Lung (tissue), 12 donors: ENCODE data around the gene SLC25A4. TPM values are rescaled to one million over a fixed set of nuclear protein-coding genes. Genes with fewer than 3 reads are reported as not detected.

Experiments
- ATAC-seq: fragments of 200-7000 bp; cut with Tn5 transposase; one replicate; pipeline ENCODE4 v1.9.1; 2020; ENCODE audit warnings: moderate number of reproducible peaks; ENCODE audit not compliant: insufficient read depth, low FRiP score
- DNase-seq, 3 donors: peaks; one replicate each; pipeline ENCODE4 v3.0.0-alpha.2; 2013 to 2017
- H3K27ac ChIP-seq, 2 donors: one replicate each; pipeline ENCODE4 v1.5.1; 2013; ENCODE audit warnings: mild to moderate bottlenecking in 2 of 2, moderate library complexity in 2 of 2, control low read depth in 1 of 2, inconsistent platforms in 1 of 2, low read depth in 1 of 2, low read length in 1 of 2
- H3K27me3 ChIP-seq, 3 donors: one replicate each; pipeline ENCODE4 v1.5.1; 2013; ENCODE audit warnings: low read length in 2 of 3; ENCODE audit not compliant: control insufficient read depth in 3 of 3, insufficient read depth in 3 of 3
- H3K36me3 ChIP-seq, 4 donors: one replicate each; pipeline ENCODE4 v1.5.1; 2013; ENCODE audit warnings: low read length in 4 of 4, mild to moderate bottlenecking in 1 of 4, moderate library complexity in 1 of 4; ENCODE audit not compliant: control insufficient read depth in 4 of 4, insufficient read depth in 4 of 4
- H3K4me1 ChIP-seq, 5 donors: one replicate each; pipeline ENCODE4 v1.5.1; 2013; ENCODE audit warnings: low read length in 5 of 5, mild to moderate bottlenecking in 2 of 5, moderate library complexity in 1 of 5; ENCODE audit not compliant: control insufficient read depth in 5 of 5, insufficient read depth in 5 of 5
- H3K4me3 ChIP-seq: one replicate; pipeline ENCODE4 v1.5.1; 2013; ENCODE audit warnings: mild to moderate bottlenecking, control low read depth, moderate library complexity
- H3K9ac ChIP-seq, 2 donors: one replicate each; pipeline ENCODE4 v1.5.1; 2013; ENCODE audit warnings: low read length in 2 of 2, control low read depth in 1 of 2; ENCODE audit not compliant: insufficient read depth in 1 of 2
- H3K9me3 ChIP-seq, 4 donors: one replicate each; pipeline ENCODE4 v1.5.1; 2013; ENCODE audit warnings: low read length in 3 of 4, mild to moderate bottlenecking in 1 of 4, moderate library complexity in 1 of 4; ENCODE audit not compliant: control insufficient read depth in 4 of 4, insufficient read depth in 3 of 4
- CTCF ChIP-seq: IDR thresholded peaks from 2 replicates; pipeline ENCODE4 v1.5.1; 2012; ENCODE audit warnings: mild to moderate bottlenecking; ENCODE audit errors: control extremely low read depth, extremely low read depth
- WGBS, 2 donors: extraction: QIAGEN DNeasy Blood & Tissue Kit; methylation state at CpG; one replicate each; pipeline ENCODE4 v1.1.7; 2013; 5-methylcytosine and 5-hydroxymethylcytosine counted together
- polyA plus RNA-seq, 2 donors: library from polyadenylated mRNA; stranded (reverse); fragments of 200-250 nt; gene quantifications; one replicate each; pipeline ENCODE4 v1.2.1, GENCODE V29; 2013
- total RNA-seq, 2 donors: library from RNA; depleted of rRNA in 1 of 2; stranded (reverse); fragments of >200 nt in 1 of 2; gene quantifications; one replicate each; pipeline ENCODE4 v1.2.1, GENCODE V29; 2014 to 2021
- donor health status: control.
- donor health status: control.
- donor health status: Bipolar disorder and iron deficiency.
- donor health status: healthy.
- donor health status: DM: yes; HTN: yes; CAD: no.

SLC25A4 gene
- total and polyA plus RNA-seq, 4 donors = 18.3 to 52.2 (median 30.8) TPM

GRCh38 chr4:185165605-185166063, 22.6 kb downstream of the SLC25A4 start:
- H3K27me3 ChIP-seq = no peaks in the 10 kb centered on the region
- no peaks in the 10 kb centered on the region for H3K9me3 ChIP-seq
- no peak overlapping the region for H3K4me3 ChIP-seq
- ATAC-seq (no peak), DNase-seq (peak in 2 of 3 donors; percentile 32 to 41)
- no peak for TF ChIP-seq CTCF
- 46 to 47% methylated on average over 2 of the region's 2 CpGs for WGBS, 2 donors
- H3K36me3 ChIP-seq = peaks cover 7 to 18% (median 10%) of the 10 kb centered on the region in 4 donors
- H3K9ac ChIP-seq = no peak overlapping the region
- no peak overlapping the region for H3K27ac ChIP-seq
- H3K4me1 ChIP-seq = no peaks in the 10 kb centered on the region

- Histone ChIP-seq H3K36me3 (peaks cover 5 to 8% (median 8%) of the 10 kb centered on the region in 4 donors), H3K9ac (no peak overlapping the region), H3K27ac (no peak overlapping the region), H3K4me3 (no peak overlapping the region), H3K27me3 (no peaks in the 10 kb centered on the region), H3K4me1 (no peaks in the 10 kb centered on the region), H3K9me3 (no peaks in the 10 kb centered on the region)
- WGBS, 2 donors = 82 to 96% methylated on average over 9 of the region's 9 CpGs
- ATAC-seq (no peak), DNase-seq (no peak)
- TF ChIP-seq CTCF = no peak
Observed at GRCh38 chr4:185167234-185167633, 24.2 kb downstream of the SLC25A4 start.

- Histone ChIP-seq H3K4me1 (no peaks in the 10 kb centered on the region), H3K4me3 (no peak overlapping the region), H3K27me3 (no peaks in the 10 kb centered on the region), H3K27ac (no peak overlapping the region), H3K36me3 (peaks cover 8 to 26% (median 9%) of the 10 kb centered on the region in 4 donors), H3K9ac (no peak overlapping the region), H3K9me3 (no peaks in the 10 kb centered on the region)
- ATAC-seq (no peak), DNase-seq (no peak)
- no peak for TF ChIP-seq CTCF
- WGBS, 2 donors = 91 to 93% methylated on average over 2 of the region's 2 CpGs
Observed at GRCh38 chr4:185171373-185172071, 28.5 kb downstream of the SLC25A4 start.
